A673 (cell line): Measurements from ENCODE around the gene SACS.

Source experiments
- EZH2 ChIP-seq: fragments of 200-600 bp; sonication (generic); IDR thresholded peaks from 2 replicates; pipeline ENCODE4 v1.6.1; 2017; ENCODE audit warnings: borderline replicate concordance, low read depth, mild to moderate bottlenecking, mixed read lengths, antibody characterized with exemption, low read length; ENCODE audit not compliant: poor library complexity, severe bottlenecking
- TF ChIP-seq, protein P1 (sequence below): fragments of 300-800, 200-600 bp; sonication (generic); conservative IDR thresholded peaks from 2 replicates; pipeline ENCODE4 v1.5.1; 2017; ENCODE audit warnings: low read depth, mild to moderate bottlenecking, antibody characterized with exemption, low read length, moderate library complexity, mixed read lengths

DNA sequence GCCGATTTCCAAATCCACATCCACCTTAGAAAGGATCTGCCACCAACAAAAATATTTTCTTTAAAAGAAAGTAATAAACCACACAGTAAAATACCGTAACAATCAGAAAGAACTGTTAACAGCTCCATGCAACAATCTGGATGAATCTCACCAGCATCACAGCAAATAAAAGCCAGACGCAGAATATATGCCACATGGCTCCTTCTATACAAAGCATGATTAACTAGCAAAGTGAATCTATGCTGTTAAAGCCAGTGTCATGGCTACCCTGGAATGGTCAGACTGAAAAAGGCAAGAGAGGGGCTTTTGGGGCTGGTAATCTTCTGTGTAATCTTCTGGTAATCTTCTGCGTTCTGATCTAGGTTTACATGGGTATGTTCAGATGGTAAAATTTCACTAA, 81.3 kb downstream of the SACS start:
- TF ChIP-seq, protein P1, sequence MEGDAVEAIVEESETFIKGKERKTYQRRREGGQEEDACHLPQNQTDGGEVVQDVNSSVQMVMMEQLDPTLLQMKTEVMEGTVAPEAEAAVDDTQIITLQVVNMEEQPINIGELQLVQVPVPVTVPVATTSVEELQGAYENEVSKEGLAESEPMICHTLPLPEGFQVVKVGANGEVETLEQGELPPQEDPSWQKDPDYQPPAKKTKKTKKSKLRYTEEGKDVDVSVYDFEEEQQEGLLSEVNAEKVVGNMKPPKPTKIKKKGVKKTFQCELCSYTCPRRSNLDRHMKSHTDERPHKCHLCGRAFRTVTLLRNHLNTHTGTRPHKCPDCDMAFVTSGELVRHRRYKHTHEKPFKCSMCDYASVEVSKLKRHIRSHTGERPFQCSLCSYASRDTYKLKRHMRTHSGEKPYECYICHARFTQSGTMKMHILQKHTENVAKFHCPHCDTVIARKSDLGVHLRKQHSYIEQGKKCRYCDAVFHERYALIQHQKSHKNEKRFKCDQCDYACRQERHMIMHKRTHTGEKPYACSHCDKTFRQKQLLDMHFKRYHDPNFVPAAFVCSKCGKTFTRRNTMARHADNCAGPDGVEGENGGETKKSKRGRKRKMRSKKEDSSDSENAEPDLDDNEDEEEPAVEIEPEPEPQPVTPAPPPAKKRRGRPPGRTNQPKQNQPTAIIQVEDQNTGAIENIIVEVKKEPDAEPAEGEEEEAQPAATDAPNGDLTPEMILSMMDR: no peak
- no peak for TF ChIP-seq EZH2
